Cardiac fibroblast (primary cell): ENCODE results near the gene ANKRD17.
"Not testable (repeated sequence)": the region's sequence is repeated elsewhere in the genome, so short reads cannot be mapped to it uniquely, and the experiment has no call there.

Experiments used
- DNase-seq, 2 donors: peaks; one replicate each; pipeline versions ENCODE4 v3.0.0 to v3.0.0-alpha.2; 2010; ENCODE audit warnings: low read depth in 2 of 2
- H3K4me3 ChIP-seq, 2 donors: replicated peaks in 1 of 2; 1 replicate in 1 of 2; 2 replicates in 1 of 2; pipeline ENCODE4 v1.5.1; 2011; ENCODE audit warnings: low read depth in 2 of 2, low read length in 2 of 2, mild to moderate bottlenecking in 2 of 2, moderate library complexity in 1 of 2
- CTCF ChIP-seq: IDR thresholded peaks from one replicate; pipeline ENCODE4 v1.5.1; 2011; ENCODE audit warnings: low read depth, mild to moderate bottlenecking, low read length, inconsistent platforms

ANKRD17 gene

GRCh38 chr4:73258686-73259570 lies at the start of gene ANKRD17:
TSS of gene ANKRD17 (minus strand) at chr4:73258798. CDS start at chr4:73258668, 130 bp downstream.
- TF ChIP-seq CTCF, result no peak
- H3K4me3 ChIP-seq, result peak within 1 kb of the TSS; percentile 91 to 94
- peak; percentile 95 for DNase-seq

GRCh38 chr4:73308286-73308685 lies 49.7 kb upstream of the ANKRD17 start:
- peak; percentile 58 to 61 for DNase-seq
- TF ChIP-seq CTCF, result peak; percentile 55
- H3K4me3 ChIP-seq, result no peak overlapping the region

- TF ChIP-seq CTCF, result no peak
- no peak for DNase-seq
- no peak overlapping the region for H3K4me3 ChIP-seq
These were observed 45.1 kb upstream of the ANKRD17 start for GRCh38 chr4:73303711-73304110.

- H3K4me3 ChIP-seq, result no peak overlapping the region
- TF ChIP-seq CTCF, result no peak
- DNase-seq, result no peak
These were observed 41.1 kb upstream of the ANKRD17 start for GRCh38 chr4:73299548-73300280.

GRCh38 chr4:73292661-73293060 lies 34.1 kb upstream of the ANKRD17 start:
- not testable (repeated sequence) for DNase-seq, H3K4me3 ChIP-seq

GRCh38 chr4:73281982-73282381 lies 23.4 kb upstream of the ANKRD17 start:
- TF ChIP-seq CTCF, result no peak
- no peak for DNase-seq
- H3K4me3 ChIP-seq, result no peak overlapping the region

- DNase-seq, result no peak
- no peak for TF ChIP-seq CTCF
These were observed 22.8 kb upstream of the ANKRD17 start for GRCh38 chr4:73281396-73281795.

More at GRCh38 chr4:73281396-73281795, 22.8 kb upstream of the ANKRD17 start:
- no peak overlapping the region for H3K4me3 ChIP-seq
